GM12892 (cell line): ENCODE measurements around the gene CD53.

Source experiments
- DNase-seq: peaks from one replicate; pipeline ENCODE4 v3.0.0; 2011; ENCODE audit not compliant: insufficient read length
- FAIRE-seq: peaks from 2 replicates; lab custom pipeline; 2011; peaks lifted over from hg19 to GRCh38; lab: Jason Lieb, UNC
- POLR2A ChIP-seq: IDR thresholded peaks from 2 replicates; pipeline ENCODE4 v1.6.1; 2011; ENCODE audit warnings: low read depth, low read length, control low read depth
- POLR2AphosphoS5 ChIP-seq: IDR thresholded peaks from 2 replicates; pipeline ENCODE4 v1.6.1; 2011; ENCODE audit warnings: low read depth, low read length, control low read depth
- TAF1 ChIP-seq: IDR thresholded peaks from 2 replicates; pipeline ENCODE4 v1.6.1; 2011; ENCODE audit warnings: low read depth, mild to moderate bottlenecking, control low read depth, low read length, borderline replicate concordance

CD53 gene

DNA sequence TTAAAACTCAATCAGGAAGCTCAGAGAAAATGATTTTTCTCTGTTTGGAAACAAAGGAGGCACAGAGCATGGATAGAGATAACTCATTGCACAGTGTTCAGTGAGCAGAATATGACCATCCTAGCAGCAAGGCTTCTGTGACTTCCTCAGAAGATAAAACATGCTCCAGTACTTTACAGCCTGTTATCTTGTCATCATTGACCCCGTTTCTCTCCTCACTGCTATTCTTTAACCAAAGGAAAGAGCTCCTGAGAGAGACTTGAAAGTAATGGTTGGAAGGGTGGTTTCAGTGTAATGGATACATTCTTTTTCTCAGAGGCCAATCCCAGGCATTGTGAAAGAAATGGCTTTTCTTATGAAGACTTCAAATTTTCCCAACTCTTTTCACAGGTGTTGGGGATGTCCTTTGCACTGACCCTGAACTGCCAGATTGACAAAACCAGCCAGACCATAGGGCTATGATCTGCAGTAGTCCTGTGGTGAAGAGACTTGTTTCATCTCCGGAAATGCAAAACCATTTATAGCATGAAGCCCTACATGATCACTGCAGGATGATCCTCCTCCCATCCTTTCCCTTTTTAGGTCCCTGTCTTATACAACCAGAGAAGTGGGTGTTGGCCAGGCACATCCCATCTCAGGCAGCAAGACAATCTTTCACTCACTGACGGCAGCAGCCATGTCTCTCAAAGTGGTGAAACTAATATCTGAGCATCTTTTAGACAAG, 25.9 kb downstream of the CD53 start:
- DNase-seq = no peak
- FAIRE-seq = peak; percentile 67
- TF ChIP-seq POLR2AphosphoS5 (no peak), TAF1 (no peak), POLR2A (no peak)

DNA sequence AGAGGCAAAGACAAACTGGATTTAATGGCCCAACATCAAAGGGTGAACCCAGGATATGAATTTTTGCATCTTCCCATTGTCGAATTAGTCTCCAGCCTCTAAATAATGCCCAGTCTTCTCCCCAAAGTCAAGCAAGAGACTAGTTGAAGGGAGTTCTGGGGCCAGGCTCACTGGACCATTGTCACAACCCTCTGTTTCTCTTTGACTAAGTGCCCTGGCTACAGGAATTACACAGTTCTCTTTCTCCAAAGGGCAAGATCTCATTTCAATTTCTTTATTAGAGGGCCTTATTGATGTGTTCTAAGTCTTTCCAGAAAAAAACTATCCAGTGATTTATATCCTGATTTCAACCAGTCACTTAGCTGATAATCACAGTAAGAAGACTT, 26.5 kb downstream of the CD53 start:
- TF ChIP-seq TAF1 (no peak), POLR2A (no peak), POLR2AphosphoS5 (no peak)
- DNase-seq (no peak), FAIRE-seq (no peak)

DNA sequence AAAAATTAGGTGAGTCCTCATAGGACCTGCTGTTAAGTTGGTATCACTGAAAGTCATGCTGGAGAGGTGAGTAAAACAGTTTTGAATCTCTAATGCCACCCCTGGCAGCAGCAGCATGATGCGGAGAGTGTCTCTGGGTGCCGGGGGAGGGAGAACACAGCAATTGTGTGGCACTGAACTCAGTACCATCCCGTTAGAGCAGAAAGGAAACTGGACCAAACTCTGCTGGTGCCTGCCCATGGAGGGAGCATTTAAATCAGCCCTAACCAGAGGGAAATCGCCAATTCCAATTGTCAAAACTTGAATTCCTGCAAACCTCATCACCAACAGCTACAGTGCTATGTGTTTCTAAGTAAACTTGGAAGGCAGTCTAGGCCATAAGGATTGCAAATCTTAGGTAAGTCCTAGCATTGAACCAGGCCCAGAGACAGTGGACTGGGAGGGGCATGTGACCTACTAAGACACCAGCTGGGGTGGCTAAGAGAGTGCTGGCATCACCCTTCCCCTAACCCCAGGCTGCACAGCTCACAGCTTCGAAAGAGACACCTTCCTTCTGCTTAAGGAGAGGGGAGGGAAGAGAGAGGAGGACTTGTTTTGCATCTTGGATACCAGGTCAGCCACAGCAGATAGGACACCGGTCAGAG, 30.0 kb downstream of the CD53 start:
- TF ChIP-seq POLR2A (peak; percentile 53; the same call in 1 of the 2 replicates), POLR2AphosphoS5 (peak; percentile 70), TAF1 (no peak)
- DNase-seq = no peak
- FAIRE-seq = peak; percentile 65

GRCh38 chr1:110903853-110904500, 31.0 kb downstream of the CD53 start:
- no peak for DNase-seq
- TF ChIP-seq POLR2A (no peak; the same call in 1 of the 2 replicates), POLR2AphosphoS5 (0 out of 2 replicates have a peak, but pooled peaks have one; percentile 52), TAF1 (no peak)
- FAIRE-seq = peak; percentile 78

DNA sequence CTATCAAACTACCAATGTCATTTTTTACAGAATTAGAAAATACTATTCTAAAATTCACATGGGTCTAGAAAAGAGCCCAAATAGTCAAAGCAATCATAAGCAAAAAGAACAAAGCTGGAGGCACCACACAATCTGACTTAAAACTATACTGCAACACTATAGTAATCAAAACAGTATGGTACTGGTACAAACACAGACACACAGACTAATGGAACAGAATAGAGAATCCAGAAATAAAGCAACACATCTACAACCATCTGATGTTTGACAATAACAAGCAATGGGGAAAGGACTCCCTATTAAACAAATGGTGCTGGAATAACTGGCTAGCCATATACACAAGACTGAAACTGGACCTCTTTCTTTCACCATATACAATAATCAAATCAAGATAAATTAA, 39.8 kb downstream of the CD53 start:
- TF ChIP-seq TAF1 = no peak
- no peak for TF ChIP-seq POLR2AphosphoS5
- no peak for TF ChIP-seq POLR2A
- FAIRE-seq (no peak), DNase-seq (no peak)

GRCh38 chr1:110914676-110915075, 41.7 kb downstream of the CD53 start:
- TF ChIP-seq POLR2A (no peak), POLR2AphosphoS5 (no peak), TAF1 (no peak)
- no peak for DNase-seq
- FAIRE-seq = no peak

- FAIRE-seq = no peak
- TF ChIP-seq POLR2A (no peak), POLR2AphosphoS5 (no peak), TAF1 (no peak)
- DNase-seq = no peak
These were observed 42.9 kb downstream of the CD53 start for GRCh38 chr1:110915804-110916203.

DNA sequence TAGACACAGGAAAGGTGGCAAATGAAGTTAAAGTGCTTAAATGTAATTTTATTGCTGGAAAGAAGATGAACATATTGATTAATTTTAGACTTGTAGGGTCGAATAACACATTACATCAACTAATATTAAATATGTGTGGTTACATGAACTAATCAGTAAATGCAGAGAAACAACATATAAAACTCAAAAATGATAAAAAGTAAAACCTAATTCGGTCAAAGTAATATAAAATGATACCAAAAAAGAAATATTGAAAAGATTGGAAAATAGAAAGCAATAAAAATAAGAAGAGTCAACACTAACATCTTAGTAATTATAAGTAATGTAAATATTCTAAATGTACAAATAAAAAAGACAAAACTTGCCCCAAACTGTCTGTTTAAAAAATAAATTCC, 43.3 kb downstream of the CD53 start:
- no peak for DNase-seq
- no peak for TF ChIP-seq TAF1
- TF ChIP-seq POLR2AphosphoS5 = no peak
- TF ChIP-seq POLR2A = no peak
- FAIRE-seq = no peak

- TF ChIP-seq TAF1 (no peak), POLR2AphosphoS5 (no peak), POLR2A (no peak)
- FAIRE-seq (peak; percentile 83), DNase-seq (peak; percentile 11)
These were observed 43.8 kb downstream of the CD53 start for GRCh38 chr1:110916669-110917306.

DNA sequence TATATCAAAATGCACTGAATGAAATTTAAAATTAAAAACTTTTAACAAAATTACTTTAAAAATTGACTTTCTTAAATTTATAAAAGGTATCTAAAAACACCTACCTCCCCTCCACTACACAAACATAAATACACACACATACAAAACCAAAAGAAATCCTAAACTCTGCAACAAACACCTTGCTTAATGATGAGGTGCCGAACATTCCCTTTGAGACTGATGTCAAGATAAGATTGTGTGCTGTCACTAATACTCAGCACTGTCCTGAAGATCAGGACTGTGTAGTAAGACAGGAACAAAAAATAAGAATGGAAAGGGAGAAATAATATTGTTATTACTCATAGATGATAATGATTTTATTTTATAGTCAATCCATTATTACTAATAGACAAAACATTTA, 45.1 kb downstream of the CD53 start:
- no peak for FAIRE-seq
- TF ChIP-seq POLR2A (no peak), TAF1 (no peak), POLR2AphosphoS5 (no peak)

GRCh38 chr1:110921953-110922352, 49.0 kb downstream of the CD53 start:
- TF ChIP-seq POLR2AphosphoS5 = no peak
- TF ChIP-seq TAF1 = no peak
- TF ChIP-seq POLR2A = no peak
- FAIRE-seq = no peak
- DNase-seq = no peak

More for the DNA sequence above, 45.1 kb downstream of the CD53 start:
- no peak for DNase-seq

- DNase-seq (no peak), FAIRE-seq (no peak)
These were observed 54.6 kb downstream of the CD53 start for GRCh38 chr1:110927484-110928075.

More at GRCh38 chr1:110927484-110928075, 54.6 kb downstream of the CD53 start:
- TF ChIP-seq POLR2A (no peak), POLR2AphosphoS5 (no peak), TAF1 (no peak)
